Nasal cavity respiratory epithelium epithelial cell of viscerocranial mucosa (primary cell): ENCODE results near the gene HTD2. TPM values are rescaled to one million over a fixed set of nuclear protein-coding genes. Genes with fewer than 3 reads are reported as not detected.

Experiments
- total RNA-seq: library from RNA; depleted of rRNA; stranded (reverse); fragments of >200 nt; gene quantifications from 2 replicates; pipeline ENCODE4 v1.2.3, GENCODE V29; 2014

Gene HTD2
- 9.9 and 18.7 TPM in 2 replicates for total RNA-seq

DNA sequence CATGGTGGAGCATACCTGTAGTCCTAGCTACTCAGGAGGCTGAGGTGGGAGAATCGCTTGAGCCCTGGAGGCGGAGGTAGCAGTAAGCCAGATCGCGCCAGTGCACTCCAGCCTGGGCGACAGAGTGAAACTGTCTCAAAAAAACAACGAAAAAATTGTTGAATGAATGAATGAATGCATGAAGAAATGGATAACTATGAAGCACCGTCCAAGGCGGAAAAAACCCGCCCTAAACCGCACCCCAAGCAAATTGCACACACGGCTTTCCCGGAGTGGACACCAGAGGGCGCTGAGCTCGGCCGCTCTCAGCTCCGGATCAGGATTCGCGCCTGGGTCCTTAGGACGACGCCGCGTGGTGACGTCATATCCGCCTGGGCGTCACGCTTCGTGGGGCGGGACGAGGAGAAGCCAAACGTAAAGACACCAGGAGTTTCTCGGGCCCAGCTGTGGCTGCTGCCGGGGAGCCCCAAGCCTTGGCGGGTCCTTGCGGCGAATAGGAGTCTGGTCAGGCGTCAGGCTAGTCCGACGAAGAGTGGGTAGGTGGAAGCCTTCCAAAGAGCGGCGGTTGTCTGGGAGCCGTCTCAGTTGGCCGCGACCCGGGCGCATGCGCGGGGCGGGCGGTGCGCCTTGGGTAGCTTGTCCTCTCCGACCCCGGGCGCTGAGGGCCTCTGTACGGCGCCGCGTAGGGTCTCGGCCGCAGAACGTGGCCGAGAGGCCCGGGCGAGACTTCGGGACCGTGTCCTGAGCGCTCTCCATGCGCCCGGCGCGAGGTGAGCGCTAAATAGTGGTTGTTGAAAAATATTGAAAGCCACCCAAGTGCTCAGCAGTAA is at the start of gene HTD2, which contains the start of gene RPP14:
Gene HTD2, plus strand, starts transcription at position 639 of the 830 bp plus-strand sequence. CDS start 11,094 bp downstream, outside the sequence.
Gene RPP14, plus strand, starts transcription at position 364 of the 830 bp plus-strand sequence. CDS start 4,085 bp downstream, outside the sequence.

DNA sequence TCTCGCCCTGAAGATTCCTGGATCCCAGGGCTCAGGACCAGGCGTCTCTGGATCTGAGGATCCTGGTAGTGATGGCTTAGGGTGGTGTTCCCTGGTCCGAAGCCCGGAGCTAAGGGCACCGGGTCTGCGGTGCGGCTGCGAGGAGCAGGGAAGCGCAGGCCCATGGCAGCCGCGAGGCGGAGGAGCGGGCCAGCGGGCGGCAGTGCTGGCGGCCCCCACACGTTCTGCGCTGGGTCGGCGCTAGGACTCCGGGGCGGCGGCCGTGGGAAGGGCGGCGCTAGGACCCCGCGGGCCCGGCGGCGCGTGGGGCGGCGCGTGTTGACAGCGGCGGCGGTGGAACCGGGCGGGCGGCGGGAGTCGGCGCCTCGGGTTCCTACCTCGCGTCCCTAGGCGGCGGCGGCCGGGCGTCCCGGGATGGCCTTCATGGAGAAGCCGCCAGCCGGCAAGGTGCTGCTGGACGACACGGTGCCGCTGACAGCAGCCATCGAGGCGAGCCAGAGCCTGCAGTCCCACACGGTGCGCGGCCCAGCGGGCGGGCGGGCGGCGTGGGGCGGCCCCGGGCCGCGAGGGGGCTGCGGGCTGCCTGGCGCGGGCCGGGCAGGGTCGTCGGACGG is 26.4 kb downstream of the HTD2 start, which contains the start of gene PXK:
Gene PXK, plus strand, starts transcription at position 318 of the 614 bp plus-strand sequence. Its CDS starts 97 bp downstream, at position 415.

Other genes starting within 250 kb of the HTD2 start
- 0.34 and 11.7 TPM in 2 replicates for gene DNASE1L3, start 95.5 kb upstream of the HTD2 start, total RNA-seq
- 9.9 and 28.0 TPM in 2 replicates for gene ABHD6, start 68.7 kb upstream of the HTD2 start, total RNA-seq
- gene RPP14, start 275 bp upstream of the HTD2 start, total RNA-seq = 20.6 and 26.0 TPM in 2 replicates
- 21.9 and 37.6 TPM in 2 replicates for gene PXK, start 26.4 kb downstream of the HTD2 start, total RNA-seq
- gene PDHB, start 127.3 kb downstream of the HTD2 start, total RNA-seq = 36.2 and 51.5 TPM in 2 replicates
- gene KCTD6, start 185.6 kb downstream of the HTD2 start, total RNA-seq = 5.5 and 8.3 TPM in 2 replicates
- under 0.01 and 0.21 TPM in 2 replicates for gene ACOX2, start 230.7 kb downstream of the HTD2 start, total RNA-seq